ENCODE measurements around the gene GRIK3.

Gene GRIK3

DNA sequence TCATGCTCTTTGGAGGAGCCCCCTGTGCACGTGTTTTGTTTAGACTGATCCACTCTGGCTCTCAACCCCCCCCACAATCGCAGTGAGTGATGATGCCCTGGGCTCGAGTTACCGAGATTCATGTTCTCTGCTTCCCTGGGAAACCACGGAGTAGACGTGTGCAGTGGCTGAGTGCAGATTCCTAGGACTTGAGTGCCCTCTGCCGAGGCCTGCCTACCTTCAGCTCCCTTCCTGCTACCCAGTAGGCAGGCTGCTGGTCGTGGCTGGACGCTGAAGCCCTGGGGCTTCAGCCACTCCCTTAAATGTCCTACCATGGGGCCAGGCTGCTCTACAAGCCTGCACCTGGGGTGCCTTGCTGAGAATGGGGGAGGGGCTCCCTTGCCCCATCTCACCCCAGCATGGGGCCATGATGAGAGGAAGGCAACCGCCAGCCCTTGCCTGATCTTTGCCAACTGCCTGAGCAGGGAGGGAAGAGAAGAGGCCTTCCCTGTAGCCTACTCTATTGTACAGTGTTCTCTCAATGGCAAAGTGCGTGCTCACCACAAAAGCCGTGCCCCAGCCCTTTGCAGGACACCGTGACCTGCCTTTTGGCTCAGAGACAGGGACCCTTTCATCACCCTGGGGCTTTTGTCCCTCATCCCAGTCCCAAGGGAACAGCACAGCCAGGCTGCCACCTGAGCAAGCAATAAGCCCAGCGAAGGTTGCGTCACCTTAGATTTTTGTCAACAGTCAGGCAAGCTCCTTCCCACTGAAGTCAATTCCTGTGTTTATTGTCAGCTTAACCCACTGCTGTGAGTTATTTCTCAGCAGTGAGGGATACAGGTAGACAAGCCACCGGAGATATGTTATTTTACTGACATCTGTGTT, 4.1 kb upstream of the GRIK3 start:
- TF ChIP-seq, protein P1, sequence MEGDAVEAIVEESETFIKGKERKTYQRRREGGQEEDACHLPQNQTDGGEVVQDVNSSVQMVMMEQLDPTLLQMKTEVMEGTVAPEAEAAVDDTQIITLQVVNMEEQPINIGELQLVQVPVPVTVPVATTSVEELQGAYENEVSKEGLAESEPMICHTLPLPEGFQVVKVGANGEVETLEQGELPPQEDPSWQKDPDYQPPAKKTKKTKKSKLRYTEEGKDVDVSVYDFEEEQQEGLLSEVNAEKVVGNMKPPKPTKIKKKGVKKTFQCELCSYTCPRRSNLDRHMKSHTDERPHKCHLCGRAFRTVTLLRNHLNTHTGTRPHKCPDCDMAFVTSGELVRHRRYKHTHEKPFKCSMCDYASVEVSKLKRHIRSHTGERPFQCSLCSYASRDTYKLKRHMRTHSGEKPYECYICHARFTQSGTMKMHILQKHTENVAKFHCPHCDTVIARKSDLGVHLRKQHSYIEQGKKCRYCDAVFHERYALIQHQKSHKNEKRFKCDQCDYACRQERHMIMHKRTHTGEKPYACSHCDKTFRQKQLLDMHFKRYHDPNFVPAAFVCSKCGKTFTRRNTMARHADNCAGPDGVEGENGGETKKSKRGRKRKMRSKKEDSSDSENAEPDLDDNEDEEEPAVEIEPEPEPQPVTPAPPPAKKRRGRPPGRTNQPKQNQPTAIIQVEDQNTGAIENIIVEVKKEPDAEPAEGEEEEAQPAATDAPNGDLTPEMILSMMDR (IDR thresholded peaks at IDR 0.05; ENCODE audit: extremely low read depth, insufficient read depth, missing control alignments) = no peak
- in situ Hi-C loops (cut with MboI; ENCODE audit: low pct_unique_long_range_greater_than_20kb, low sequenced_read_pairs, unreplicated experiment) = no loop called here
- DNase-seq (ENCODE audit: low spot score) = no peak

DNA sequence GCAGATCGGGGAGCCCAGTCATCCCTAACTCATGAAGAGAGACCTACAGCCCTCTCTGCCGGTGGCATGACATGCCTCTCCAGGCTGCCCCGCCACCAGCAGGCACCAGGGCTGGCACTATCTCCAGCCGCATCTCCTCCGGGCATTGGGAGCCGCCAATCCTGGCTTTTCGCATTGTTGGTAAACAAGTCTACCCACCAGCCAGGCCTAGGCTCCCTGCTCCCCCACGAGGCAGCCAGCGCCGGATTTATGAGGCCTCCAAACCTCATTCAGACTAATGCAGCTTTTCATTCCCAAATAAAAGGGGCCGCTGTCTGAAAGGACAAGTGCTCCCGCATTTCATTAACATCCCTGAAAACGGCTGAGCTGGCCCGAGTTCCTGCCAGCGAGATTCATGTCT, 3.4 kb upstream of the GRIK3 start:
- in situ Hi-C loops (cut with MboI; ENCODE audit: low pct_unique_long_range_greater_than_20kb, low sequenced_read_pairs, unreplicated experiment) = no loop called here
- TF ChIP-seq, protein P1 (IDR thresholded peaks at IDR 0.05; ENCODE audit: extremely low read depth, insufficient read depth, missing control alignments) = no peak
- no peak for DNase-seq (ENCODE audit: low spot score)

DNA sequence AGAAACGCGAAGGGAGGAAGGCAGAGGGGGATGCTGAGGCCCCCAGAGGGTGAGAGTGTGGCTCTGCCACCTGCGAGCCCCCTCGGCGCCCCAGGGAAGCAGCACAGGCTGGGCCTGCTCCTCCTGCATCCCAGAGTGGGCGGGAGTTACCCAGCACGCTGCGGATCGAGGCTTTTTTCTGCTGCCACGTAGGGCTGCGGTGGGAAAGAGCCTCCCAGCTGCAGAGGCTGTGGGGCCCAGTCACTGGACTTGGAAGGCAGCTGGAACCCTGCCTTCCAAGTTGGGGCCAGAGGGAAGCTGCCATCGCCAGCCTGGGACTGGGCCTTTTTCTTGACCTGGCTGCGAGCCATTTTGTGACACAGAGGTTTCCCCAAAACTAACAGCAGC, 2.3 kb upstream of the GRIK3 start:
- TF ChIP-seq, protein P1 (IDR thresholded peaks at IDR 0.05; ENCODE audit: extremely low read depth, insufficient read depth, missing control alignments) = no peak
- in situ Hi-C loops (cut with MboI; ENCODE audit: low pct_unique_long_range_greater_than_20kb, low sequenced_read_pairs, unreplicated experiment) = no loop called here
- DNase-seq (ENCODE audit: low spot score) = no peak

DNA sequence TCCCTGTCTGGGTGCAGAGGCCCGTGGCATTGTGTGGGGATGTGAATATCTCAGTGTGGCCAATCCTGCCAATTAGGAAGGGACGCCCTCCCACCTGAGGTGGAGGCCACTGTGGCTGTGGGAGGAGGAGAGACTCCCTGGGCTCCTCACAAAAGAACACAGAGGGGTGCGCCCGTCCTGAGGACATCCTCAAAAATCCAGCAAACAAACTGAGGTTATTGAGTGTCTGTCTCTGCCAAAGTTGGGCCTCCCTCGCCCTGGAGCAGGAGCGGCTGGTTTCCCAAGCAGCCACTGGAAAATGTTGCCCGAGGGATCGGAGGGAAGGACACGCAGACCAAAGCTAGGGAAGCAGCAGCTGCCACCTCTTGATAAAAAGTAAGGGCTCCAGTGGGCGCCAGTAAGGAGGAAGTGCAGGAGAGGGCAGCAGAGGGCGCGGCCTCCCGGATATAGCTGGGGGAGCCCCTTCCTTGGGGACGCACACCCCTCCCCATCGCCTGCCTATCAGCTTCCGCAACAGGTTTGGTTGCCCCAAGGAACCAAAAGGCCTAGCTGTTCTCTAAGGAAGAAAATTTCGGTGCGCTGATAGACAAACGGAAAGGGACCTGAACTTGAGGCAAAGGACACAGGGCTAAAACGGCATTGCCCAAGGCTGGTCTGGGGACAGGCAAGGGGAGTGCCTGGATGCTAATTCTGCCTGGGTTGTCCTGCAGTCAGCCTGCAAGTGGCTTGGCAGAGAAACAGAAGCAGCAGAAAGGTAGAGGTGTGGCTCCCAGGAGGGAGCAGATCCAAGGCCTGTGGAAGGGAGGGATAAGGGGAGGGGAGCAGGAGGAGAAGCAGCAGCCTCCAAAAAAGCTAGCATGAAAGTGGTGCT, 1.7 kb upstream of the GRIK3 start:
- in situ Hi-C loops (cut with MboI; ENCODE audit: low pct_unique_long_range_greater_than_20kb, low sequenced_read_pairs, unreplicated experiment) = no loop called here
- TF ChIP-seq, protein P1 (IDR thresholded peaks at IDR 0.05; ENCODE audit: extremely low read depth, insufficient read depth, missing control alignments) = peak; percentile 8
- peak; percentile 47 for DNase-seq (ENCODE audit: low spot score)

DNA sequence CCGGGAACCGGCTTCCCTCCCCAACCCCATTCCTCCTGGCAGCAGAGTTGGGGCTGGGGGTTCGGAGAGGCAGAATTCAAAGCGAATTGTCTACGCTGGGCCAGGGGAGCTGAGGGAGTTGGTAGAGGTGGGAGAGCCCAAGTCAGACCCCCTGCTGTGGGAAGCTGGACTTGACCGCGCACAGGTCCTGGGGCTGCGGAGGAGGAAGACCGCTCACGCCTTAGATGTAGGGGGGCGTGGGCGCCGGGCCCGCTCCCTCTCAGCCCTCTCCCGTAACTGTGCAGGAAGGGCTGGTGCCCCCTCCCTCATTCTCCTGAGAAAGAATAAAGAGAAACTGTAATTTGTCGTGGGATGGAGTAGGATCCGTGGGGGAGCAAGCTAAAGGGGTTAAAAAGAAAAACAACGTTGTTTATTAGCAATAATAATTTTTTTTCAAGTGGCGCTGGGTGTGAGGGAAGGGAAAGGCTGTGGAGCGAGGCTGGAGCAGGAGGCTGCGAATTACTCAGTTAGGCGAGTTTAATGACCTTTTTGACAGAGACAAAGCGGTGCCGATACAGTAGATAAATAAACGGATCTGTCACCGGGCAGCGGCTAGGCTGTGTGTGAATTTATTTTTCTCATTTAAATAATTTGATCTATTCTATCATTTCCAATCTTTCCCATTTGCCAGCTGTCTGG, 838 bp upstream of the GRIK3 start:
- TF ChIP-seq, protein P1 (IDR thresholded peaks at IDR 0.05; ENCODE audit: extremely low read depth, insufficient read depth, missing control alignments) = no peak
- DNase-seq (ENCODE audit: low spot score) = no peak
- in situ Hi-C loops (cut with MboI; ENCODE audit: low pct_unique_long_range_greater_than_20kb, low sequenced_read_pairs, unreplicated experiment) = no loop called here
